ENCODE data around the gene TMEM63A. TPM values are rescaled to one million over a fixed set of nuclear protein-coding genes. Genes with fewer than 3 reads are reported as not detected.

The TMEM63A gene
- total and polyA plus RNA-seq, 2 of the 13 experiments (the other 11 are each of a cell fraction or from before 2014, with no cell fraction given) = 23.9 to 53.3 TPM

DNA sequence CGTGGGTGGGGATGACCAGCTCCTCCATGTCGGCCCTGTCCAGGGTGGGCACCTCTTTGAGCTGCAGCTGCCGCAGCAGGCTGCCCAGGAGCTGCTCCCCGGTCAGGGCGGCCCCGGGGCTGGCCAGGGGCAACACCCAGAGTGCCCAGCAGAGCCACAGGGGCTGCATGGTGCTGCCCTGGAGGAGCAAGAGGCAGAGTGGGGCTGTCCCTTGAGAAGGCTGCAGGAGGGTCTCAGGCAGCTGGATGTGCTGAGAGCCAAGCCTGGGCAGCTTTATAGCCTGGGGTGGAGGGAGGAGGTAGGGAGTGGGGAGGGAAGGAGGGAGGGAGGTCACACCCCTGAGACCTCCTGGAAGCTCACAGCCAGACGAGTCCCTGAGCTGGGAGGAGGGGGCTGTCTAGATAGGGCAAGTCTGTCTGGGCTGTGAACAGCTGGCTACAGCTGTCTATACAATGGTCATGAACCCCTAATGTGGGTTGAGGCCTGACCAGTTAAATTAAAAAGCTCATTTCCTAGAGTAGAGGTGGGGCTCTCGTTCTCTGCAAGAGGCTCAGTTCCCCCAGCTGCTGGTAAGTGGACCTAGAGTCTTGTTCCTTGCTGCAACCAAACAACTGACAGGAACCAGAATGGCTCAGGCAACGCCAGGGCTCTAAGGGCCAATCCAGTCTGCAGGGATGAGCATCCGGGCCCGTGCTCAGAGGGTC is 6.9 kb upstream of the TMEM63A start, which contains the start of gene LEFTY1:
TSS of gene LEFTY1 (minus strand) at position 249 of the 704 bp plus-strand sequence. CDS start at position 169, 80 bp downstream.
- H3K36me3 ChIP-seq (replicated peaks in 1 of 2; ENCODE audit: control insufficient read depth in 1 of 2, insufficient read depth in 2 of 2, low read length in 2 of 2) = no peaks in the 10 kb centered on the region
- H4K20me1 ChIP-seq (ENCODE audit: insufficient read depth, low read length) = no peaks in the 10 kb centered on the region
- H3K79me2 ChIP-seq (ENCODE audit: insufficient read depth, low read length) = no peaks in the 10 kb centered on the region
- H3K27me3 ChIP-seq (ENCODE audit: control insufficient read depth in 1 of 2, insufficient read depth in 2 of 2, low read length in 2 of 2) = no peaks in the 10 kb centered on the region; a peak in 1 of 5 replicates
- TF ChIP-seq ZNF784 (CRISPR knock-in tag; IDR thresholded peaks at IDR 0.05; ENCODE audit: borderline replicate concordance) (0 out of 2 replicates have a peak, but pooled peaks have one; percentile 37), ZNF20 (CRISPR knock-in tag; IDR thresholded peaks at IDR 0.05) (no peak), GPN1 (CRISPR knock-in tag; IDR thresholded peaks at IDR 0.05; ENCODE audit: borderline replicate concordance) (no peak), HNRNPL (IDR thresholded peaks at IDR 0.05; ENCODE audit: low read depth, low read length) (0 out of 2 replicates have a peak, but pooled peaks have one; percentile 27), ZNF687 (CRISPR knock-in tag; IDR thresholded peaks at IDR 0.05) (peak; percentile 41; the same call in 1 of the 2 replicates)
- ChIA-PET CTCF (ENCODE audit: low intra/inter-chr PET ratio, low total read pairs) (no interaction called here), POLR2A (interaction anchor here (1.1 to 3.7 kb wide), 3 partner anchors 8 to 111 kb away, joined by 3 to 28 read pairs (median 7); partner anchors contain the start of genes PYCR2, SRP9 and TMEM63A)
- no peak within 1 kb of the TSS for H3K27ac ChIP-seq (ENCODE audit: extremely low read length, insufficient read depth, low read length)
- H3K9ac ChIP-seq (ENCODE audit: insufficient read depth, low read depth, low read length) = peak within 1 kb of the TSS; percentile 36
- ATAC-seq = peak; percentile 45
- H2AFZ ChIP-seq (ENCODE audit: low read length) = no peak within 1 kb of the TSS
- in situ Hi-C loops (cut with HindIII; ENCODE audit: extremely low pct_ligation_motif_present, low pct_unique_long_range_greater_than_20kb) = no loop called here
- WGBS (ENCODE audit: low lambda C conversion rate) = 5% methylated on average over 4 of the region's 11 CpGs
- H3K4me1 ChIP-seq (ENCODE audit: insufficient read depth, low read length) = peaks cover 64% of the 10 kb centered on the region
- DNase-seq (ENCODE audit: low spot score) = no peak
- H3K4me3 ChIP-seq (replicated peaks in 1 of 3; ENCODE audit: insufficient read depth in 1 of 3, low read depth in 2 of 3, low read length in 3 of 3) = peak within 1 kb of the TSS; percentile 40 to 76 (median 43); a peak in 5 of 6 replicates
- intact Hi-C loops (cut with micrococcal nuclease; ENCODE audit: unreplicated experiment) = loop anchor here (10.0 kb wide), 1 partner anchor 86 kb away; no protein-coding TSS in a partner anchor
- H3K9me3 ChIP-seq (ENCODE audit: low read length) = no peaks in the 10 kb centered on the region
- H3K4me2 ChIP-seq (ENCODE audit: low read depth, low read length) = peak within 1 kb of the TSS; percentile 83
- no TSS peak for BruUV-seq (replicated peaks)
- no peak for FAIRE-seq

Data from HepG2 (cell line).